PC-9 (cell line): ENCODE results near the gene PELI1. TPM values are rescaled to one million over a fixed set of nuclear protein-coding genes. Genes with fewer than 3 reads are reported as not detected.
"Not testable (repeated sequence)": the region's sequence is repeated elsewhere in the genome, so short reads cannot be mapped to it uniquely, and the experiment has no call there.

ENCODE experiments used
- BruUV-seq: library from RNA; stranded (reverse); fragments of 400-500 nt; replicated peaks from 2 replicates; lab custom pipeline; 2021; lab: Mats Ljungman, UMichigan
- CTCF ChIA-PET: fragments of 300-600 bp; sonication (Branson Sonifier 250); formaldehyde crosslinking; loops from one replicate; lab custom pipeline; 2022; ENCODE audit warnings: antibody characterized with exemption; lab: Charles Lee
- POLR2A ChIA-PET: fragments of 300-600 bp; sonication (Branson Sonifier 250); formaldehyde crosslinking; loops from one replicate; lab custom pipeline; 2022; ENCODE audit warnings: antibody characterized with exemption; ENCODE audit not compliant: unreplicated experiment; lab: Charles Lee
- DNase-seq, 2 experiments: peaks; one replicate each; pipeline versions ENCODE4 v3.0.0 to v3.0.0-alpha.2; 2015 to 2022; ENCODE audit warnings: mixed read lengths in 1 of 2
- H2AFZ ChIP-seq: fragments of 200-600 bp; sonication (generic); 2 replicates; pipeline ENCODE4 v1.8.1; 2017; ENCODE audit warnings: antibody characterized with exemption
- H3F3A ChIP-seq: fragments of 200-600 bp; sonication (generic); 2 replicates; pipeline ENCODE4 v1.8.1; 2017; ENCODE audit warnings: antibody characterized with exemption, mild to moderate bottlenecking, low read depth; ENCODE audit not compliant: insufficient read depth
- H3K27ac ChIP-seq: fragments of 200-600 bp; sonication (generic); 2 replicates; pipeline ENCODE4 v1.6.1; 2016; ENCODE audit warnings: mixed run types
- H3K27me3 ChIP-seq: fragments of 200-600 bp; sonication (generic); 2 replicates; pipeline ENCODE4 v1.6.1; 2016; ENCODE audit warnings: low read depth, mixed run types; ENCODE audit not compliant: insufficient read depth
- H3K36me3 ChIP-seq: fragments of 200-600 bp; sonication (generic); 2 replicates; pipeline ENCODE4 v1.6.1; 2016; ENCODE audit warnings: low read depth, mixed run types
- H3K4me1 ChIP-seq: fragments of 200-600 bp; sonication (generic); replicated peaks from 2 replicates; pipeline ENCODE4 v1.6.1; 2016; ENCODE audit warnings: mixed run types; ENCODE audit not compliant: insufficient read depth
- H3K4me2 ChIP-seq: fragments of 200-600 bp; sonication (generic); 2 replicates; pipeline ENCODE4 v1.6.1; 2017; ENCODE audit warnings: mixed run types
- H3K4me3 ChIP-seq: fragments of 200-600 bp; sonication (generic); 2 replicates; pipeline ENCODE4 v1.6.1; 2016; ENCODE audit warnings: mixed run types
- H3K79me2 ChIP-seq: fragments of 200-600 bp; sonication (generic); 2 replicates; pipeline ENCODE4 v1.6.1; 2017; ENCODE audit warnings: low read depth, mixed run types
- H3K9me2 ChIP-seq: fragments of 200-600 bp; sonication (generic); 2 replicates; pipeline ENCODE4 v1.8.1; 2017; ENCODE audit warnings: mild to moderate bottlenecking; ENCODE audit not compliant: insufficient read depth
- H3K9me3 ChIP-seq: fragments of 200-600 bp; sonication (generic); 2 replicates; pipeline ENCODE4 v1.8.1; 2016; ENCODE audit warnings: low read depth; ENCODE audit not compliant: insufficient read depth
- H4K20me1 ChIP-seq: fragments of 200-600 bp; sonication (generic); 2 replicates; pipeline ENCODE4 v1.8.1; 2017; ENCODE audit not compliant: insufficient read depth
- CTCF ChIP-seq: fragments of 200-600 bp; sonication (generic); conservative IDR thresholded peaks from 2 replicates; pipeline ENCODE4 v1.6.1; 2017; ENCODE audit warnings: mixed run types, antibody characterized with exemption, mild to moderate bottlenecking, moderate library complexity
- EZH2 ChIP-seq: fragments of 200-600 bp; sonication (generic); IDR thresholded peaks from 2 replicates; pipeline ENCODE4 v1.8.0; 2017; ENCODE audit warnings: antibody characterized with exemption, low read depth
- intact Hi-C: fragments of 100-400 bp; cut with micrococcal nuclease; formaldehyde crosslinking; loops from one replicate; pipeline ENCODE4 v1.10.0; 2022; ENCODE audit not compliant: unreplicated experiment
- total RNA-seq: library from RNA; stranded (reverse); gene quantifications from 2 replicates; pipeline ENCODE4 v1.2.3, GENCODE V29; 2021

The PELI1 gene
- total RNA-seq, 1 experiment from 2014 or later, result 32.6 TPM

- TF ChIP-seq EZH2, result no peak
- no peak for TF ChIP-seq CTCF
- Histone ChIP-seq H3K9me2 (no peaks in the 10 kb centered on the region; the same call in 1 of the 2 replicates), H3K4me1 (no peaks in the 10 kb centered on the region), H3F3A (no peaks in the 10 kb centered on the region), H2AFZ (no peak overlapping the region), H3K4me3 (no peak overlapping the region), H3K79me2 (no peaks in the 10 kb centered on the region), H4K20me1 (no peaks in the 10 kb centered on the region), H3K27me3 (no peaks in the 10 kb centered on the region), H3K9me3 (no peaks in the 10 kb centered on the region), H3K4me2 (no peak overlapping the region), H3K27ac (no peak overlapping the region), H3K36me3 (no peaks in the 10 kb centered on the region)
- no TSS peak for BruUV-seq
- DNase-seq, result no peak
- intact Hi-C loops, result no loop called here
- CTCF ChIA-PET, result no interaction called here
- POLR2A ChIA-PET, result no interaction called here
Measured at GRCh38 chr2:64081046-64081445, 63.2 kb downstream of the PELI1 start.

- POLR2A ChIA-PET, result no interaction called here
- DNase-seq, result no peak
- no peak overlapping the region for H3K27ac ChIP-seq
- TF ChIP-seq EZH2, result no peak
- no peak for TF ChIP-seq CTCF
- H3K9me2 ChIP-seq, result no peaks in the 10 kb centered on the region; the same call in 1 of the 2 replicates
- CTCF ChIA-PET, result no interaction called here
- no peak overlapping the region for H3K4me3 ChIP-seq
- no peaks in the 10 kb centered on the region for H3K4me1 ChIP-seq
- H3K79me2 ChIP-seq, result no peaks in the 10 kb centered on the region
- no peaks in the 10 kb centered on the region for H4K20me1 ChIP-seq
- H3K4me2 ChIP-seq, result no peak overlapping the region
- BruUV-seq, result no TSS peak
- intact Hi-C loops, result no loop called here
- H3K27me3 ChIP-seq, result no peaks in the 10 kb centered on the region
- no peaks in the 10 kb centered on the region for H3F3A ChIP-seq
- no peak overlapping the region; the same call in 1 of the 2 replicates for H2AFZ ChIP-seq
- no peaks in the 10 kb centered on the region for H3K36me3 ChIP-seq
- no peaks in the 10 kb centered on the region for H3K9me3 ChIP-seq
Measured at GRCh38 chr2:64080179-64080578, 64.0 kb downstream of the PELI1 start.

- H2AFZ ChIP-seq, H3K4me2 ChIP-seq, H3K27ac ChIP-seq, intact Hi-C loops, H3K36me3 ChIP-seq, H3K9me2 ChIP-seq, H3K4me1 ChIP-seq, H4K20me1 ChIP-seq, H3K27me3 ChIP-seq, DNase-seq, H3K4me3 ChIP-seq, BruUV-seq, H3K9me3 ChIP-seq, H3F3A ChIP-seq, H3K79me2 ChIP-seq, POLR2A ChIA-PET, CTCF ChIA-PET: not testable (repeated sequence)
Measured at GRCh38 chr2:64079688-64080087, 64.5 kb downstream of the PELI1 start.

- H2AFZ ChIP-seq, H3K79me2 ChIP-seq, DNase-seq, H3K9me3 ChIP-seq, H3K9me2 ChIP-seq, H3F3A ChIP-seq, H3K36me3 ChIP-seq, H3K4me3 ChIP-seq, POLR2A ChIA-PET, H3K4me2 ChIP-seq, H3K4me1 ChIP-seq, CTCF ChIA-PET, H4K20me1 ChIP-seq, intact Hi-C loops, H3K27me3 ChIP-seq, H3K27ac ChIP-seq, BruUV-seq: not testable (repeated sequence)
Measured at GRCh38 chr2:64076828-64077227, 67.4 kb downstream of the PELI1 start.

GRCh38 chr2:64074616-64075015 lies 69.6 kb downstream of the PELI1 start:
- H3K79me2 ChIP-seq, DNase-seq, H2AFZ ChIP-seq, H3K36me3 ChIP-seq, H3K4me2 ChIP-seq, H3K4me1 ChIP-seq, intact Hi-C loops, H3K4me3 ChIP-seq, H3K27me3 ChIP-seq, POLR2A ChIA-PET, CTCF ChIA-PET, H4K20me1 ChIP-seq, H3K27ac ChIP-seq, BruUV-seq, H3F3A ChIP-seq, H3K9me2 ChIP-seq, H3K9me3 ChIP-seq: not testable (repeated sequence)
